Measurements from ENCODE around the gene APC2. TPM values are rescaled to one million over a fixed set of nuclear protein-coding genes. Genes with fewer than 3 reads are reported as not detected.

APC2 gene
- total RNA-seq, 1 donor from 2014 or later, result 0.42 TPM

GRCh38 chr19:1520203-1520780 lies 70.4 kb downstream of the APC2 start:
- Mint-ChIP-seq H3K9me3 (no peaks in the 10 kb centered on the region), H3K36me3 (ENCODE audit: low read depth) (no peaks in the 10 kb centered on the region), H3K27me3 (peaks cover 43% of the 10 kb centered on the region), H3K4me3 (no peak overlapping the region), H3K27ac (no peak overlapping the region), H3K4me1 (peaks cover 5% of the 10 kb centered on the region)
- ChIA-PET POLR2A (no interaction called here), CTCF (no interaction called here)
- TF ChIP-seq, protein P1, sequence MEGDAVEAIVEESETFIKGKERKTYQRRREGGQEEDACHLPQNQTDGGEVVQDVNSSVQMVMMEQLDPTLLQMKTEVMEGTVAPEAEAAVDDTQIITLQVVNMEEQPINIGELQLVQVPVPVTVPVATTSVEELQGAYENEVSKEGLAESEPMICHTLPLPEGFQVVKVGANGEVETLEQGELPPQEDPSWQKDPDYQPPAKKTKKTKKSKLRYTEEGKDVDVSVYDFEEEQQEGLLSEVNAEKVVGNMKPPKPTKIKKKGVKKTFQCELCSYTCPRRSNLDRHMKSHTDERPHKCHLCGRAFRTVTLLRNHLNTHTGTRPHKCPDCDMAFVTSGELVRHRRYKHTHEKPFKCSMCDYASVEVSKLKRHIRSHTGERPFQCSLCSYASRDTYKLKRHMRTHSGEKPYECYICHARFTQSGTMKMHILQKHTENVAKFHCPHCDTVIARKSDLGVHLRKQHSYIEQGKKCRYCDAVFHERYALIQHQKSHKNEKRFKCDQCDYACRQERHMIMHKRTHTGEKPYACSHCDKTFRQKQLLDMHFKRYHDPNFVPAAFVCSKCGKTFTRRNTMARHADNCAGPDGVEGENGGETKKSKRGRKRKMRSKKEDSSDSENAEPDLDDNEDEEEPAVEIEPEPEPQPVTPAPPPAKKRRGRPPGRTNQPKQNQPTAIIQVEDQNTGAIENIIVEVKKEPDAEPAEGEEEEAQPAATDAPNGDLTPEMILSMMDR (IDR thresholded peaks at IDR 0.05), result no peak
- ATAC-seq (ENCODE audit: low read depth) (no peak), DNase-seq (no peak)
- intact Hi-C loops (cut with micrococcal nuclease), result no loop called here

DNA sequence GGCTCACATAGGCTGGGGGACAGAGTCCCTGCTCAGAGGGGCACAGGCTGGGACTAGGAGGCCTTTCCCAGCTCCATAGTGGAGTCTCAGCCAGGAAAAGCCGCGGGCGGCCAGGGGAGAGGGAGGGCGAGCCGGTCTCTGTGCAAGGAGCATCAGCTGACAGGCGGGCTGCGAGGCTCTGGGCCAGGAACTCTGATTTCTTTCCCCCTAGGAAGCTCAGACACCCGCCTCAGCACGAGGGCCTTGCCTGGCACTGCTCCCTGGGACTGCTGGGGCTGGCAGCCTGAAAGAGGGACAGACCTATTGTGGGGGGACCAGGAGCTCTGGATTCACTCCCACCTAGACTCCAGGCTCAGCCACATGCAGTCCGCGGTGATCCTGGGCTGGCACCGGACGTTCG lies 71.7 kb downstream of the APC2 start:
- DNase-seq, result no peak
- ChIA-PET POLR2A (interaction anchor here (0.6 kb wide), 1 partner anchor 82 kb away, joined by 3 read pairs; no protein-coding TSS in a partner anchor), CTCF (no interaction called here)
- ATAC-seq (ENCODE audit: low read depth), result no peak
- TF ChIP-seq, protein P1 (IDR thresholded peaks at IDR 0.05), result no peak
- Mint-ChIP-seq H3K4me1 (peaks cover 5% of the 10 kb centered on the region), H3K36me3 (ENCODE audit: low read depth) (no peaks in the 10 kb centered on the region), H3K9me3 (no peaks in the 10 kb centered on the region), H3K4me3 (no peak overlapping the region), H3K27ac (no peak overlapping the region), H3K27me3 (peaks cover 48% of the 10 kb centered on the region)
- intact Hi-C loops (cut with micrococcal nuclease), result no loop called here

DNA sequence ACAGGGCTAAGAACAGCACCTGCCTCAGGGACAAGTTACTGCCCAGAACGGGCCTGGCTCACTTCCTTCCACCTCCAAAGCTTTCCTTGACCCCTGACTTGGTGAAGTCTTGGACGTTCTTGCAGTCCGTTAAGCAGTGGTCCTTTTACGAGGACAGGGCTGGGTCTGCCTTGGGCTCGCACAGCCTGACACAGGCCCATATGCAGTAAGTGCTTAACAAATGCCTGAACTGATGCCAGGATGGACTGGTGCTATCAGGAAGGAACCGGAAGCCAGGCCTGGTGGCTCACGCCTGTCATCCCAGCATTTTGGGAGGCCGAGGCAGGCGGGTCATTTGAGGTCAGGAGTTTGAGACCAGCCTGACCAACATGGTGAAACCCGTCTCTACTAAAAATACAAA lies 72.1 kb downstream of the APC2 start:
- Mint-ChIP-seq H3K9me3 (no peaks in the 10 kb centered on the region), H3K36me3 (ENCODE audit: low read depth) (no peaks in the 10 kb centered on the region), H3K4me1 (peaks cover 5% of the 10 kb centered on the region), H3K4me3 (no peak overlapping the region), H3K27me3 (peaks cover 47% of the 10 kb centered on the region), H3K27ac (no peak overlapping the region)
- CTCF ChIA-PET, result no interaction called here
- no peak for ATAC-seq (ENCODE audit: low read depth)
- TF ChIP-seq, protein P1 (IDR thresholded peaks at IDR 0.05), result no peak
- POLR2A ChIA-PET, result no interaction called here
- intact Hi-C loops (cut with micrococcal nuclease), result no loop called here
- DNase-seq, result no peak

DNA sequence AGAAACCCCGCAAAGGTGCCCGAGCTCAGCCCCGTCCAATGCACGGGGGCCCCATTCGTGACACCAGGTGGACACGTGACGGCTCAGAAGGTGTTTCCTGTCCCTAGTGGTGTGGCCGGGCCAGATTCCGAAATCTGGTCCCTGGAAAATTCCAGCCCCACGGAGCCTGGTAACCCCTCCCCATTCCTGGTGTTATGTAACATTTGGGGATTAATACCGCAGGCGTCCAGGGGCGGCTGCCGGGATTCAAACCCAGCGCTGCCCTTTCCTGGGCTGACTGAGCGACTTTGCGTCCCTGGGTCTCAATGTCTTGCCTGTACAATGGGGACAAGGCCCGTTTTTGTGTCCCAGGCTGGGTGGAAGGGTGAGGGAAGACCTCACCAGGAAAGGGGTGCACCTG lies 72.9 kb downstream of the APC2 start:
- H3K9me3 Mint-ChIP-seq, result no peaks in the 10 kb centered on the region
- H3K27ac Mint-ChIP-seq, result no peak overlapping the region
- ChIA-PET POLR2A (no interaction called here), CTCF (no interaction called here)
- H3K4me3 Mint-ChIP-seq, result no peak overlapping the region
- peaks cover 5% of the 10 kb centered on the region for H3K4me1 Mint-ChIP-seq
- peaks cover 51% of the 10 kb centered on the region for H3K27me3 Mint-ChIP-seq
- intact Hi-C loops (cut with micrococcal nuclease), result no loop called here
- no peaks in the 10 kb centered on the region for H3K36me3 Mint-ChIP-seq (ENCODE audit: low read depth)
- TF ChIP-seq, protein P1 (IDR thresholded peaks at IDR 0.05), result no peak
- DNase-seq, result no peak
- ATAC-seq (ENCODE audit: low read depth), result no peak

Other genes with a start within 250 kb of the APC2 start
- 62.0 and 67.6 TPM in 2 replicates for gene STK11, start 244.3 kb upstream of the APC2 start, total RNA-seq
- gene CBARP, start 212.1 kb upstream of the APC2 start, total RNA-seq, result 0.29 and 0.64 TPM in 2 replicates
- gene ATP5F1D, start 208.4 kb upstream of the APC2 start, total RNA-seq, result 172 and 185 TPM in 2 replicates
- gene MIDN, start 201.5 kb upstream of the APC2 start, total RNA-seq, result 64.5 and 68.4 TPM in 2 replicates
- gene CIRBP, start 180.8 kb upstream of the APC2 start, total RNA-seq, result 399 and 400 TPM in 2 replicates
- gene FAM174C, start 174.6 kb upstream of the APC2 start, total RNA-seq, result 47.9 and 52.0 TPM in 2 replicates
- gene EFNA2, start 164.2 kb upstream of the APC2 start, total RNA-seq, result not detected in 2 replicates
- gene NDUFS7, start 66.2 kb upstream of the APC2 start, total RNA-seq, result 82.1 and 84.3 TPM in 2 replicates
- gene GAMT, start 48.6 kb upstream of the APC2 start, total RNA-seq, result 6.9 and 8.8 TPM in 2 replicates
- 177 and 195 TPM in 2 replicates for gene DAZAP1, start 42.5 kb upstream of the APC2 start, total RNA-seq
- 1,788 and 2,029 TPM in 2 replicates for gene RPS15, start 11.7 kb upstream of the APC2 start, total RNA-seq
- gene C19orf25, start 29.1 kb downstream of the APC2 start, total RNA-seq, result 42.8 and 55.7 TPM in 2 replicates
- 1.2 and 1.3 TPM in 2 replicates for gene PCSK4, start 40.2 kb downstream of the APC2 start, total RNA-seq
- 1.1 and 1.5 TPM in 2 replicates for gene REEP6, start 41.1 kb downstream of the APC2 start, total RNA-seq
- gene ADAMTSL5, start 62.9 kb downstream of the APC2 start, total RNA-seq, result not detected in 2 replicates
- not detected in 2 replicates for gene PLK5, start 74.0 kb downstream of the APC2 start, total RNA-seq
- gene MEX3D, start 118.2 kb downstream of the APC2 start, total RNA-seq, result 2.1 and 2.5 TPM in 2 replicates
- 91.9 and 96.9 TPM in 2 replicates for gene MBD3, start 142.7 kb downstream of the APC2 start, total RNA-seq
- 117 and 141 TPM in 2 replicates for gene UQCR11, start 155.3 kb downstream of the APC2 start, total RNA-seq
- gene TCF3, start 202.5 kb downstream of the APC2 start, total RNA-seq, result 139 and 143 TPM in 2 replicates